A549 (cell line): ENCODE results near the gene VSTM1. TPM values are rescaled to one million over a fixed set of nuclear protein-coding genes. Genes with fewer than 3 reads are reported as not detected.

Experiments used
- BHLHE40 ChIP-seq: IDR thresholded peaks from 2 replicates; pipeline ENCODE4 v1.6.1; 2012; ENCODE audit warnings: low read depth, low read length, inconsistent platforms
- CBX2 ChIP-seq: fragments of 200-600 bp; sonication (generic); IDR thresholded peaks from 2 replicates; pipeline ENCODE4 v1.6.1; 2016; ENCODE audit warnings: low read depth, mild to moderate bottlenecking, borderline replicate concordance
- CHD2 ChIP-seq: fragments of 150-350 bp; IDR thresholded peaks from 2 replicates; pipeline ENCODE4 v1.6.1; 2014; ENCODE audit warnings: low read length; ENCODE audit not compliant: partially characterized antibody
- CHD4 ChIP-seq: fragments of 200-600 bp; sonication (generic); IDR thresholded peaks from 2 replicates; pipeline ENCODE4 v1.6.1; 2016; ENCODE audit warnings: antibody characterized with exemption, mild to moderate bottlenecking, borderline replicate concordance
- EHF ChIP-seq: fragments of 250-450 bp; sonication (Bioruptor Pico); IDR thresholded peaks from 2 replicates; pipeline ENCODE4 v1.5.0; 2020; ENCODE audit warnings: mild to moderate bottlenecking
- EHMT2 ChIP-seq: fragments of 200-600 bp; sonication (generic); IDR thresholded peaks from 2 replicates; pipeline ENCODE4 v1.6.1; 2016; ENCODE audit warnings: antibody characterized with exemption, low read depth, mild to moderate bottlenecking, moderate library complexity
- EP300 ChIP-seq, 2 experiments: fragments of >200 bp; sonication (Bioruptor Twin); formaldehyde crosslinking; IDR thresholded peaks; 2 replicates in 1 of 2; 3 replicates in 1 of 2; pipeline ENCODE4 v1.6.1; 2016 to 2017
- FOSL2 ChIP-seq, 2 experiments: fragments of 450-650 bp in 1 of 2; fragments of >200 bp in 1 of 2; sonication (Bioruptor Twin) in 1 of 2; formaldehyde crosslinking; IDR thresholded peaks; 2 replicates each; pipeline versions ENCODE4 v1.5.0 to v1.6.1; 2016 to 2020; ENCODE audit warnings: mild to moderate bottlenecking in 1 of 2, moderate library complexity in 1 of 2
- HOXA7 ChIP-seq: fragments of 250-450 bp; sonication (Bioruptor Pico); IDR thresholded peaks from 2 replicates; pipeline ENCODE4 v1.5.0; 2020; ENCODE audit warnings: mild to moderate bottlenecking, moderate library complexity
- HOXB13 ChIP-seq: fragments of 250-450 bp; sonication (Bioruptor Pico); IDR thresholded peaks from 2 replicates; pipeline ENCODE4 v1.5.0; 2020; ENCODE audit warnings: low read depth, mild to moderate bottlenecking, moderate library complexity
- HOXB5 ChIP-seq: fragments of 250-450 bp; sonication (Bioruptor Pico); IDR thresholded peaks from 2 replicates; pipeline ENCODE4 v1.5.0; 2020; ENCODE audit warnings: mild to moderate bottlenecking, moderate library complexity
- JUN ChIP-seq, 2 experiments: fragments of >200 bp; sonication (Bioruptor Twin); formaldehyde crosslinking; IDR thresholded peaks; 2 replicates in 1 of 2; 3 replicates in 1 of 2; pipeline ENCODE4 v1.6.1; 2016 to 2017
- MYC ChIP-seq: IDR thresholded peaks from 2 replicates; pipeline ENCODE4 v1.6.1; 2012; ENCODE audit warnings: mild to moderate bottlenecking, inconsistent platforms, low read length, improper control_type of control experiment, borderline replicate concordance
- PHF8 ChIP-seq: fragments of 200-600 bp; sonication (generic); IDR thresholded peaks from 2 replicates; pipeline ENCODE4 v1.6.1; 2016; ENCODE audit warnings: low read depth, mild to moderate bottlenecking, antibody characterized with exemption, moderate library complexity, borderline replicate concordance
- POLR2A ChIP-seq: IDR thresholded peaks from 2 replicates; pipeline ENCODE4 v1.6.1; 2012; ENCODE audit warnings: mild to moderate bottlenecking, low read length
- RAD21 ChIP-seq, 2 experiments: fragments of >200 bp in 1 of 2; sonication (Bioruptor Twin) in 1 of 2; formaldehyde crosslinking in 1 of 2; IDR thresholded peaks in 1 of 2; conservative IDR thresholded peaks in 1 of 2; 2 replicates in 1 of 2; 3 replicates in 1 of 2; pipeline ENCODE4 v1.6.1; 2012 to 2018; ENCODE audit warnings: inconsistent platforms in 1 of 2
- RARB ChIP-seq: fragments of 250-450 bp; sonication (Bioruptor Pico); IDR thresholded peaks from 2 replicates; pipeline ENCODE4 v1.8.0; 2021; ENCODE audit warnings: mild to moderate bottlenecking, moderate library complexity
- RCOR1 ChIP-seq: fragments of 150-350 bp; IDR thresholded peaks from 2 replicates; pipeline ENCODE4 v1.6.1; 2014; ENCODE audit warnings: antibody characterized with exemption, low read length, low read depth
- SREBF2 ChIP-seq: fragments of 450-650 bp; IDR thresholded peaks from 2 replicates; pipeline ENCODE4 v1.6.1; 2014; ENCODE audit warnings: mild to moderate bottlenecking, moderate library complexity
- TFCP2L1 ChIP-seq: fragments of 250-450 bp; sonication (Bioruptor Pico); IDR thresholded peaks from 2 replicates; pipeline ENCODE4 v1.5.0; 2021; ENCODE audit warnings: mild to moderate bottlenecking
- TP53 ChIP-seq: fragments of 250-450 bp; sonication (Bioruptor Pico); IDR thresholded peaks from 2 replicates; pipeline ENCODE4 v1.5.0; 2021; ENCODE audit warnings: mild to moderate bottlenecking, moderate library complexity
- ZC3H11A ChIP-seq: fragments of 450-650 bp; IDR thresholded peaks from 2 replicates; pipeline ENCODE4 v1.6.1; 2014; ENCODE audit warnings: antibody characterized with exemption, mild to moderate bottlenecking
- ZSCAN20 ChIP-seq: fragments of 250-450 bp; sonication (Bioruptor Pico); IDR thresholded peaks from 2 replicates; pipeline ENCODE4 v1.8.0; 2022; ENCODE audit warnings: mild to moderate bottlenecking, moderate library complexity
- polyA plus RNA-seq, 4 experiments: library from polyadenylated mRNA; depleted of rRNA in 3 of 4; stranded (reverse); fragments of >200 nt; fragmentation: RNase III in 1 of 4; extraction: RNeasy Plus Mini Kit Qiagen cat#74134 plus additional on column Dnase treatment in 1 of 4; gene quantifications; 2 replicates in 3 of 4; 3 replicates in 1 of 4; pipeline ENCODE4 v1.2.3, GENCODE V29; 2011 to 2017
- small RNA-seq, 6 experiments: library from RNA; depleted of rRNA; stranded (forward); fragments of <200 nt; gene quantifications; one replicate each; pipeline ENCODE3, GENCODE V24; 2012
- TF ChIP-seq, protein P1 (sequence below): fragments of 150-350 bp; IDR thresholded peaks from 2 replicates; pipeline ENCODE4 v1.6.1; 2014; ENCODE audit warnings: low read depth, mild to moderate bottlenecking, low read length
- TF ChIP-seq, protein P2 (sequence below): IDR thresholded peaks from 2 replicates; pipeline ENCODE4 v1.6.1; 2012
- TF ChIP-seq, protein P3 (sequence below): fragments of 450-650 bp; IDR thresholded peaks from 2 replicates; pipeline ENCODE4 v1.6.1; 2014; ENCODE audit warnings: antibody characterized with exemption

The VSTM1 gene
- polyA plus RNA-seq, 2 of the 4 experiments (the other 2 are of a cell fraction) = 0.25 to 0.50 TPM

DNA sequence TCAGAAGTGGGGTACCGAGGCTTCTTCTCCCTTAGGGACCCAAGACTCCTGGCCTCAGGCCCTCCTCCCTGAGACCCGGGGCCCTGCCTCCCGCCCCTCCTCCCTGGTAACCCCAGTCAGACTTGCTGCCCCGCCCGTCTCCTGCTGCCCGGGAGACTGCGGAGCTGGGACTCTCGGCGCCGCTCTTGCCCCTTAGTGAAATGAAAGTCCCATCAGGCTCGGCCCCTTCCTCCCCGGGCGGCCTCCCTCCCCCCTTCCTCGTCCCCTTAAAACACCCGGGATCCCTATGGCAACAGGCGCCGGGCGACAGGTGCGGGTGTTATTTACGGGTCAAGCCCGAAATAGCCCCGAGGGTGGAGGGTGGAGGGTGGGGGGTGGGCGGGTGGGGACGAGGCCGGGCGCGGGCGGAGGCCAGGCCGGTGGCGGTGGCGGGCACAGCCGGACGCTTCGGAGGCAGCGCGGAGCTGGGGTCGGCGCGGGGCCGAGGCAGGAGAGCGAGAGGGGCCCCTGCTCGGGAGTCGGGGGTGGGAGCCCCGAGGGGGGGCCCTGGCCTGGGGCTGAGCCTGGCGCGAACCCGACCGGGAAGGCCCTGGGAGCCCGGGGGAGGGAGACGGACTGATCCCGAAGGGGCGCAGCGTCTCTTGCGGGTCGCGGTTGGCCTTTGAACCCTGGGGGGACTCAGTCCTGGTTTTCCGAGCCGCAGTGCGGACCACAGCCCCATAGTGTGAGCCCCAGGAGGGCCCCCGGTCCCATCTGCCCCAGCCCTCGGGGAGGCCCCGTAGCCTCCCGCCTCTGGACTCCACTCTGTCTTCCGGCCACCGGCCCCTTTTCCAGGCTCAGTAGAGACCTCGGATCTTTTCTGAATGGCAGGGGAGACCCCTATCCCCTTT is 72.2 kb downstream of the VSTM1 start, which contains the start of gene CACNG6 (continued):
- TF ChIP-seq, protein P1, sequence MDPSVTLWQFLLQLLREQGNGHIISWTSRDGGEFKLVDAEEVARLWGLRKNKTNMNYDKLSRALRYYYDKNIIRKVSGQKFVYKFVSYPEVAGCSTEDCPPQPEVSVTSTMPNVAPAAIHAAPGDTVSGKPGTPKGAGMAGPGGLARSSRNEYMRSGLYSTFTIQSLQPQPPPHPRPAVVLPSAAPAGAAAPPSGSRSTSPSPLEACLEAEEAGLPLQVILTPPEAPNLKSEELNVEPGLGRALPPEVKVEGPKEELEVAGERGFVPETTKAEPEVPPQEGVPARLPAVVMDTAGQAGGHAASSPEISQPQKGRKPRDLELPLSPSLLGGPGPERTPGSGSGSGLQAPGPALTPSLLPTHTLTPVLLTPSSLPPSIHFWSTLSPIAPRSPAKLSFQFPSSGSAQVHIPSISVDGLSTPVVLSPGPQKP = no peak
- TF ChIP-seq MYC (no peak), EHF (CRISPR knock-in tag) (peak; percentile 32; the same call in 1 of the 2 replicates), TFCP2L1 (CRISPR knock-in tag) (peak; percentile 83; the same call in 1 of the 2 replicates), POLR2A (peak; percentile 20; the same call in 1 of the 2 replicates), JUN (IDR thresholded peaks at IDR 0.05) (peak in 1 of 2 experiments; percentile 84; a peak in 3 of 5 replicates), TP53 (CRISPR knock-in tag) (peak; percentile 93), ZC3H11A (no peak), FOSL2 (IDR thresholded peaks at IDR 0.05) (no peak), FOSL2 (CRISPR knock-in tag; IDR thresholded peaks at IDR 0.05) (peak; percentile 20), RARB (0 out of 2 replicates have a peak, but pooled peaks have one; percentile 49), PHF8 (no peak), HOXB13 (CRISPR knock-in tag) (peak; percentile 73; the same call in 1 of the 2 replicates), HOXB5 (CRISPR knock-in tag) (peak; percentile 83), SREBF2 (no peak), HOXA7 (CRISPR knock-in tag) (peak; percentile 75), CHD4 (no peak), EP300 (IDR thresholded peaks at IDR 0.05) (no peak), CBX2 (no peak), CHD2 (peak; percentile 12), RCOR1 (no peak), RAD21 (conservative IDR thresholded peaks at IDR 0.05 in 1 of 2, IDR thresholded peaks at IDR 0.05 in 1 of 2) (peak; percentile 36 to 47; a peak in 4 of 5 replicates), BHLHE40 (no peak), EHMT2 (no peak), ZSCAN20 (CRISPR knock-in tag) (no peak)
- TF ChIP-seq, protein P2, sequence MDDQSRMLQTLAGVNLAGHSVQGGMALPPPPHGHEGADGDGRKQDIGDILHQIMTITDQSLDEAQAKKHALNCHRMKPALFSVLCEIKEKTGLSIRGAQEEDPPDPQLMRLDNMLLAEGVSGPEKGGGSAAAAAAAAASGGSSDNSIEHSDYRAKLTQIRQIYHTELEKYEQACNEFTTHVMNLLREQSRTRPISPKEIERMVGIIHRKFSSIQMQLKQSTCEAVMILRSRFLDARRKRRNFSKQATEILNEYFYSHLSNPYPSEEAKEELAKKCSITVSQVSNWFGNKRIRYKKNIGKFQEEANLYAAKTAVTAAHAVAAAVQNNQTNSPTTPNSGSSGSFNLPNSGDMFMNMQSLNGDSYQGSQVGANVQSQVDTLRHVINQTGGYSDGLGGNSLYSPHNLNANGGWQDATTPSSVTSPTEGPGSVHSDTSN = no peak; the same call in none of the 2 replicates
- TF ChIP-seq, protein P3, sequence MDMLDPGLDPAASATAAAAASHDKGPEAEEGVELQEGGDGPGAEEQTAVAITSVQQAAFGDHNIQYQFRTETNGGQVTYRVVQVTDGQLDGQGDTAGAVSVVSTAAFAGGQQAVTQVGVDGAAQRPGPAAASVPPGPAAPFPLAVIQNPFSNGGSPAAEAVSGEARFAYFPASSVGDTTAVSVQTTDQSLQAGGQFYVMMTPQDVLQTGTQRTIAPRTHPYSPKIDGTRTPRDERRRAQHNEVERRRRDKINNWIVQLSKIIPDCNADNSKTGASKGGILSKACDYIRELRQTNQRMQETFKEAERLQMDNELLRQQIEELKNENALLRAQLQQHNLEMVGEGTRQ = no peak

Small RNA genes lying within 50 kb of the gene (small RNA-seq; reads per million reads assigned to genes)
- 0 reads per million in 6 experiments for gene AC012314.20

Other genes starting within 250 kb of the VSTM1 start
- gene NLRP12, start 239.6 kb downstream of the VSTM1 start, polyA plus RNA-seq (2011; rRNA removed) = 0.03 and 0.04 TPM in 2 replicates
- gene NLRP12, start 239.6 kb downstream of the VSTM1 start, polyA plus RNA-seq (2017; fragmentation: RNase III; extraction: RNeasy Plus Mini Kit Qiagen cat#74134 plus additional on column Dnase treatment) = 0.03 TPM in 1 of 3 replicates, not detected in the others
- 37.7 and 56.1 TPM in 2 replicates for gene MYADM, start 196.0 kb downstream of the VSTM1 start, polyA plus RNA-seq (2011; rRNA removed)
- 90.4 to 103 TPM (median 90.7 TPM) in 3 replicates for gene MYADM, start 196.0 kb downstream of the VSTM1 start, polyA plus RNA-seq (2017; fragmentation: RNase III; extraction: RNeasy Plus Mini Kit Qiagen cat#74134 plus additional on column Dnase treatment)
- gene PRKCG, start 181.7 kb downstream of the VSTM1 start, polyA plus RNA-seq (2011; rRNA removed) = 0.61 and 0.79 TPM in 2 replicates
- gene PRKCG, start 181.7 kb downstream of the VSTM1 start, polyA plus RNA-seq (2017; fragmentation: RNase III; extraction: RNeasy Plus Mini Kit Qiagen cat#74134 plus additional on column Dnase treatment) = 0.81 to 0.96 TPM (median 0.81 TPM) in 3 replicates
- 11.5 and 12.8 TPM in 2 replicates for gene CACNG7, start 154.6 kb downstream of the VSTM1 start, polyA plus RNA-seq (2011; rRNA removed)
- gene CACNG7, start 154.6 kb downstream of the VSTM1 start, polyA plus RNA-seq (2017; fragmentation: RNase III; extraction: RNeasy Plus Mini Kit Qiagen cat#74134 plus additional on column Dnase treatment) = 6.3 to 7.6 TPM (median 6.8 TPM) in 3 replicates
- 1.1 and 1.5 TPM in 2 replicates for gene CACNG8, start 101.0 kb downstream of the VSTM1 start, polyA plus RNA-seq (2011; rRNA removed)
- 4.6 to 6.9 TPM (median 5.8 TPM) in 3 replicates for gene CACNG8, start 101.0 kb downstream of the VSTM1 start, polyA plus RNA-seq (2017; fragmentation: RNase III; extraction: RNeasy Plus Mini Kit Qiagen cat#74134 plus additional on column Dnase treatment)
- 15.6 and 16.2 TPM in 2 replicates for gene CACNG6, start 72.3 kb downstream of the VSTM1 start, polyA plus RNA-seq (2011; rRNA removed)
- gene CACNG6, start 72.3 kb downstream of the VSTM1 start, polyA plus RNA-seq (2017; fragmentation: RNase III; extraction: RNeasy Plus Mini Kit Qiagen cat#74134 plus additional on column Dnase treatment) = 4.4 to 8.2 TPM (median 7.3 TPM) in 3 replicates
- gene TARM1, start 17.5 kb upstream of the VSTM1 start, polyA plus RNA-seq (2011; rRNA removed) = not detected in 2 replicates
- not detected in 3 replicates for gene TARM1, start 17.5 kb upstream of the VSTM1 start, polyA plus RNA-seq (2017; fragmentation: RNase III; extraction: RNeasy Plus Mini Kit Qiagen cat#74134 plus additional on column Dnase treatment)
- gene OSCAR, start 36.9 kb upstream of the VSTM1 start, polyA plus RNA-seq (2011; rRNA removed) = 0.26 and 0.33 TPM in 2 replicates
- gene OSCAR, start 36.9 kb upstream of the VSTM1 start, polyA plus RNA-seq (2017; fragmentation: RNase III; extraction: RNeasy Plus Mini Kit Qiagen cat#74134 plus additional on column Dnase treatment) = 0.28 to 0.63 TPM (median 0.31 TPM) in 3 replicates
- 36.5 and 43.5 TPM in 2 replicates for gene NDUFA3, start 39.0 kb upstream of the VSTM1 start, polyA plus RNA-seq (2011; rRNA removed)
- gene NDUFA3, start 39.0 kb upstream of the VSTM1 start, polyA plus RNA-seq (2017; fragmentation: RNase III; extraction: RNeasy Plus Mini Kit Qiagen cat#74134 plus additional on column Dnase treatment) = 188 to 198 TPM (median 190 TPM) in 3 replicates
- gene TFPT, start 51.8 kb upstream of the VSTM1 start, polyA plus RNA-seq (2011; rRNA removed) = 10.8 and 16.1 TPM in 2 replicates
- 26.1 to 29.2 TPM (median 26.6 TPM) in 3 replicates for gene TFPT, start 51.8 kb upstream of the VSTM1 start, polyA plus RNA-seq (2017; fragmentation: RNase III; extraction: RNeasy Plus Mini Kit Qiagen cat#74134 plus additional on column Dnase treatment)
- gene PRPF31, start 51.9 kb upstream of the VSTM1 start, polyA plus RNA-seq (2011; rRNA removed) = 66.9 and 69.8 TPM in 2 replicates
- 164 to 169 TPM (median 164 TPM) in 3 replicates for gene PRPF31, start 51.9 kb upstream of the VSTM1 start, polyA plus RNA-seq (2017; fragmentation: RNase III; extraction: RNeasy Plus Mini Kit Qiagen cat#74134 plus additional on column Dnase treatment)
- 24.9 and 28.3 TPM in 2 replicates for gene CNOT3, start 73.9 kb upstream of the VSTM1 start, polyA plus RNA-seq (2011; rRNA removed)
- gene CNOT3, start 73.9 kb upstream of the VSTM1 start, polyA plus RNA-seq (2017; fragmentation: RNase III; extraction: RNeasy Plus Mini Kit Qiagen cat#74134 plus additional on column Dnase treatment) = 59.2 to 62.6 TPM (median 62.4 TPM) in 3 replicates
- gene LENG1, start 95.8 kb upstream of the VSTM1 start, polyA plus RNA-seq (2011; rRNA removed) = 6.8 and 13.3 TPM in 2 replicates
- gene LENG1, start 95.8 kb upstream of the VSTM1 start, polyA plus RNA-seq (2017; fragmentation: RNase III; extraction: RNeasy Plus Mini Kit Qiagen cat#74134 plus additional on column Dnase treatment) = 11.1 to 13.9 TPM (median 13.8 TPM) in 3 replicates
- gene TMC4, start 109.3 kb upstream of the VSTM1 start, polyA plus RNA-seq (2011; rRNA removed) = 0.61 and 0.84 TPM in 2 replicates
- 0.85 to 1.5 TPM (median 1.2 TPM) in 3 replicates for gene TMC4, start 109.3 kb upstream of the VSTM1 start, polyA plus RNA-seq (2017; fragmentation: RNase III; extraction: RNeasy Plus Mini Kit Qiagen cat#74134 plus additional on column Dnase treatment)
- gene MBOAT7, start 125.7 kb upstream of the VSTM1 start, polyA plus RNA-seq (2011; rRNA removed) = 42.1 and 52.4 TPM in 2 replicates
- 129 to 142 TPM (median 133 TPM) in 3 replicates for gene MBOAT7, start 125.7 kb upstream of the VSTM1 start, polyA plus RNA-seq (2017; fragmentation: RNase III; extraction: RNeasy Plus Mini Kit Qiagen cat#74134 plus additional on column Dnase treatment)
- gene TSEN34, start 127.4 kb upstream of the VSTM1 start, polyA plus RNA-seq (2011; rRNA removed) = 53.4 and 61.1 TPM in 2 replicates
- 79.0 to 90.9 TPM (median 87.7 TPM) in 3 replicates for gene TSEN34, start 127.4 kb upstream of the VSTM1 start, polyA plus RNA-seq (2017; fragmentation: RNase III; extraction: RNeasy Plus Mini Kit Qiagen cat#74134 plus additional on column Dnase treatment)
- gene RPS9, start 137.0 kb upstream of the VSTM1 start, polyA plus RNA-seq (2011; rRNA removed) = 1,440 and 1,504 TPM in 2 replicates
- 1,990 to 2,154 TPM (median 2,057 TPM) in 3 replicates for gene RPS9, start 137.0 kb upstream of the VSTM1 start, polyA plus RNA-seq (2017; fragmentation: RNase III; extraction: RNeasy Plus Mini Kit Qiagen cat#74134 plus additional on column Dnase treatment)
- not detected in 2 replicates for gene LILRB3, start 159.1 kb upstream of the VSTM1 start, polyA plus RNA-seq (2011; rRNA removed)
- not detected in 3 replicates for gene LILRB3, start 159.1 kb upstream of the VSTM1 start, polyA plus RNA-seq (2017; fragmentation: RNase III; extraction: RNeasy Plus Mini Kit Qiagen cat#74134 plus additional on column Dnase treatment)
- not detected in 2 replicates for gene LILRA6, start 178.9 kb upstream of the VSTM1 start, polyA plus RNA-seq (2011; rRNA removed)
- gene LILRA6, start 178.9 kb upstream of the VSTM1 start, polyA plus RNA-seq (2017; fragmentation: RNase III; extraction: RNeasy Plus Mini Kit Qiagen cat#74134 plus additional on column Dnase treatment) = not detected in 3 replicates
- not detected in 2 replicates for gene LILRB5, start 193.4 kb upstream of the VSTM1 start, polyA plus RNA-seq (2011; rRNA removed)
- not detected in 3 replicates for gene LILRB5, start 193.4 kb upstream of the VSTM1 start, polyA plus RNA-seq (2017; fragmentation: RNase III; extraction: RNeasy Plus Mini Kit Qiagen cat#74134 plus additional on column Dnase treatment)
- gene LILRB2, start 217.2 kb upstream of the VSTM1 start, polyA plus RNA-seq (2011; rRNA removed) = not detected in 2 replicates
- gene LILRB2, start 217.2 kb upstream of the VSTM1 start, polyA plus RNA-seq (2017; fragmentation: RNase III; extraction: RNeasy Plus Mini Kit Qiagen cat#74134 plus additional on column Dnase treatment) = not detected in 3 replicates
- gene LILRA5, start 249.3 kb upstream of the VSTM1 start, polyA plus RNA-seq (2011; rRNA removed) = not detected in 2 replicates
- not detected in 3 replicates for gene LILRA5, start 249.3 kb upstream of the VSTM1 start, polyA plus RNA-seq (2017; fragmentation: RNase III; extraction: RNeasy Plus Mini Kit Qiagen cat#74134 plus additional on column Dnase treatment)